Loucy (cell line): ENCODE results near the gene STK25.
"Not testable (repeated sequence)": the region's sequence is repeated elsewhere in the genome, so short reads cannot be mapped to it uniquely, and the experiment has no call there.

ENCODE experiments used
- H2AFZ ChIP-seq: fragments of 200-600 bp; sonication (generic); 2 replicates; pipeline ENCODE4 v1.6.0; 2016; ENCODE audit warnings: antibody characterized with exemption, mild to moderate bottlenecking, low read length, moderate library complexity
- H3F3A ChIP-seq: fragments of 200-600 bp; 2 replicates; pipeline ENCODE4 v1.6.0; 2016; ENCODE audit warnings: antibody characterized with exemption, low read depth, mild to moderate bottlenecking
- H3K27me3 ChIP-seq: fragments of 200-600 bp; sonication (generic); 2 replicates; pipeline ENCODE4 v1.6.1; 2014; ENCODE audit warnings: low read length, mild to moderate bottlenecking; ENCODE audit not compliant: insufficient read depth, poor library complexity, severe bottlenecking
- H3K36me3 ChIP-seq: fragments of 200-600 bp; sonication (generic); 2 replicates; pipeline ENCODE4 v1.6.1; 2016; ENCODE audit warnings: low read length; ENCODE audit not compliant: insufficient read depth
- H3K4me1 ChIP-seq: fragments of 200-600 bp; sonication (generic); 2 replicates; pipeline ENCODE4 v1.5.1; 2014; ENCODE audit warnings: low read length, mild to moderate bottlenecking; ENCODE audit not compliant: insufficient read depth, poor library complexity, severe bottlenecking
- H3K4me2 ChIP-seq: fragments of 200-600 bp; sonication (generic); 2 replicates; pipeline ENCODE4 v1.6.0; 2014; ENCODE audit warnings: antibody characterized with exemption, low read length, low read depth, mild to moderate bottlenecking; ENCODE audit not compliant: poor library complexity, severe bottlenecking
- H3K4me3 ChIP-seq: fragments of 200-600 bp; sonication (generic); 2 replicates; pipeline ENCODE4 v1.5.1; 2014; ENCODE audit warnings: low read length, mild to moderate bottlenecking, mixed read lengths; ENCODE audit not compliant: poor library complexity, severe bottlenecking
- H3K79me2 ChIP-seq: fragments of 200-600 bp; sonication (generic); 2 replicates; pipeline ENCODE4 v1.6.1; 2014; ENCODE audit warnings: low read length; ENCODE audit not compliant: insufficient read depth
- H3K9ac ChIP-seq: fragments of 200-600 bp; sonication (generic); 2 replicates; pipeline ENCODE4 v1.6.0; 2014; ENCODE audit warnings: mild to moderate bottlenecking, low read depth, low read length, moderate library complexity; ENCODE audit not compliant: poor library complexity, severe bottlenecking
- H3K9me2 ChIP-seq: fragments of 200-600 bp; sonication (generic); replicated peaks from 2 replicates; pipeline ENCODE4 v1.6.1; 2016; ENCODE audit warnings: low read depth, low read length, mixed read lengths
- H3K9me3 ChIP-seq: fragments of 200-600 bp; sonication (generic); 2 replicates; pipeline ENCODE4 v1.6.1; 2014; ENCODE audit warnings: mild to moderate bottlenecking, antibody characterized with exemption, low read length, low read depth; ENCODE audit not compliant: insufficient read depth
- H4K20me1 ChIP-seq: fragments of 200-600 bp; sonication (generic); 2 replicates; pipeline ENCODE4 v1.6.0; 2014; ENCODE audit warnings: antibody characterized with exemption, low read length, mild to moderate bottlenecking; ENCODE audit not compliant: insufficient read depth, poor library complexity, severe bottlenecking
- EZH2phosphoT487 ChIP-seq: fragments of 200-600 bp; IDR thresholded peaks from 2 replicates; pipeline ENCODE4 v1.6.1; 2018; ENCODE audit warnings: antibody characterized with exemption, mild to moderate bottlenecking, moderate library complexity, borderline replicate concordance
- TF ChIP-seq, protein P1 (sequence below): fragments of 200-600 bp; sonication (generic); conservative IDR thresholded peaks from 2 replicates; pipeline ENCODE4 v1.5.1; 2014; ENCODE audit warnings: mild to moderate bottlenecking, antibody characterized with exemption, low read length

The STK25 gene

GRCh38 chr2:241456546-241456945, 51.8 kb downstream of the STK25 start:
- Histone ChIP-seq H3K4me3 (no peak overlapping the region), H3K36me3 (no peaks in the 10 kb centered on the region), H3K4me1 (no peaks in the 10 kb centered on the region), H2AFZ (no peak overlapping the region), H3F3A (no peaks in the 10 kb centered on the region), H3K79me2 (no peaks in the 10 kb centered on the region), H3K27me3 (no peaks in the 10 kb centered on the region), H3K4me2 (no peak overlapping the region), H4K20me1 (no peaks in the 10 kb centered on the region), H3K9me3 (no peaks in the 10 kb centered on the region), H3K9ac (no peak overlapping the region), H3K9me2 (no peaks in the 10 kb centered on the region)
- TF ChIP-seq, protein P1, sequence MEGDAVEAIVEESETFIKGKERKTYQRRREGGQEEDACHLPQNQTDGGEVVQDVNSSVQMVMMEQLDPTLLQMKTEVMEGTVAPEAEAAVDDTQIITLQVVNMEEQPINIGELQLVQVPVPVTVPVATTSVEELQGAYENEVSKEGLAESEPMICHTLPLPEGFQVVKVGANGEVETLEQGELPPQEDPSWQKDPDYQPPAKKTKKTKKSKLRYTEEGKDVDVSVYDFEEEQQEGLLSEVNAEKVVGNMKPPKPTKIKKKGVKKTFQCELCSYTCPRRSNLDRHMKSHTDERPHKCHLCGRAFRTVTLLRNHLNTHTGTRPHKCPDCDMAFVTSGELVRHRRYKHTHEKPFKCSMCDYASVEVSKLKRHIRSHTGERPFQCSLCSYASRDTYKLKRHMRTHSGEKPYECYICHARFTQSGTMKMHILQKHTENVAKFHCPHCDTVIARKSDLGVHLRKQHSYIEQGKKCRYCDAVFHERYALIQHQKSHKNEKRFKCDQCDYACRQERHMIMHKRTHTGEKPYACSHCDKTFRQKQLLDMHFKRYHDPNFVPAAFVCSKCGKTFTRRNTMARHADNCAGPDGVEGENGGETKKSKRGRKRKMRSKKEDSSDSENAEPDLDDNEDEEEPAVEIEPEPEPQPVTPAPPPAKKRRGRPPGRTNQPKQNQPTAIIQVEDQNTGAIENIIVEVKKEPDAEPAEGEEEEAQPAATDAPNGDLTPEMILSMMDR, result no peak
- TF ChIP-seq EZH2phosphoT487, result no peak

GRCh38 chr2:241454837-241455485, 53.4 kb downstream of the STK25 start:
- Histone ChIP-seq H3K4me2 (no peak overlapping the region), H3K9me2 (no peaks in the 10 kb centered on the region), H3K27me3 (no peaks in the 10 kb centered on the region)

DNA sequence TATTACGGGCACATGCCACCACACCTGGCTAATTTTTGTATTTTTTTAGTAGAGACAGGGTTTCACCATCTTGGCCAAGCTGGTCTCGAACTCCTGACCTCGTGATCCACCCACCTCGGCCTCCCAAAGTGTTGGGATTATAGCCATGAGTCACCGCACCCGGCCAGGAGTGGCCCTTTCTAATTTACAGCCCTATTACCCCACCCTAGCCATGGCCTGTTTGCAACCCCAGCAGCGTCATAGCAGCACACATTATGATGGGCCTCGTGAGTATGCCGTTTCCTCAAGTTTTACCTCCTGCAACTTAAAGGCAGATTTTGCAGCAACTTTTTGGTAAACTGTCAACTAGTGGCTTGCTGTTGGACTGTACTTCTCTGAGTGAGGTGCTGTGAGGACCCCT, 54.5 kb downstream of the STK25 start:
- H2AFZ ChIP-seq, H3K79me2 ChIP-seq, H3K27me3 ChIP-seq, H3K9ac ChIP-seq, H3K4me3 ChIP-seq, H3K4me1 ChIP-seq, H3K9me2 ChIP-seq, H3K4me2 ChIP-seq, H3K9me3 ChIP-seq, H3K36me3 ChIP-seq, H3F3A ChIP-seq, H4K20me1 ChIP-seq: not testable (repeated sequence)

More at GRCh38 chr2:241454837-241455485, 53.4 kb downstream of the STK25 start:
- Histone ChIP-seq H4K20me1 (no peaks in the 10 kb centered on the region), H2AFZ (no peak overlapping the region), H3K79me2 (no peaks in the 10 kb centered on the region), H3K9ac (no peak overlapping the region), H3F3A (no peaks in the 10 kb centered on the region), H3K4me3 (no peak overlapping the region), H3K36me3 (no peaks in the 10 kb centered on the region), H3K4me1 (no peaks in the 10 kb centered on the region), H3K9me3 (no peaks in the 10 kb centered on the region)
- TF ChIP-seq, protein P1, result no peak
- no peak for TF ChIP-seq EZH2phosphoT487
